GM12878 (cell line): Measurements from ENCODE around the gene RAD9A. TPM values are rescaled to one million over a fixed set of nuclear protein-coding genes. Genes with fewer than 3 reads are reported as not detected.

Source experiments
- ATAC-seq: fragments of 200-7000 bp; cut with Tn5 transposase; 3 replicates; pipeline ENCODE4 v1.9.1; 2020; ENCODE audit warnings: mild to moderate bottlenecking, moderate library complexity
- BruUV-seq: library from RNA; stranded (reverse); fragments of 400-500 nt; replicated peaks from 2 replicates; lab custom pipeline; 2021; lab: Mats Ljungman, UMichigan
- CTCF ChIA-PET: fragments of 300-600 bp; sonication (Branson Sonifier 250); formaldehyde crosslinking; extraction: SDS; loops from one replicate; lab custom pipeline; 2021; ENCODE audit warnings: inconsistent platforms; lab: Yijun Ruan, JAX
- POLR2A ChIA-PET: fragments of 350-600 bp; formaldehyde crosslinking; extraction: SDS; loops from one replicate; lab custom pipeline; 2021; ENCODE audit warnings: inconsistent platforms; lab: Charles Lee
- RAD21 ChIA-PET: fragments of 300-600 bp; sonication (Branson Sonifier 250); formaldehyde crosslinking; loops from one replicate; lab custom pipeline; 2023; ENCODE audit warnings: antibody characterized with exemption; ENCODE audit not compliant: unreplicated experiment; lab: Charles Lee
- SMC1A ChIA-PET: fragments of 300-600 bp; sonication (Branson Sonifier 250); formaldehyde crosslinking; loops from one replicate; lab custom pipeline; 2023; ENCODE audit not compliant: unreplicated experiment, uncharacterized antibody; lab: Charles Lee
- DNase-seq: peaks from one replicate; pipeline ENCODE4 v3.0.0-alpha.2; 2011; ENCODE audit warnings: low read depth, low spot score
- FAIRE-seq: peaks from 3 replicates; lab custom pipeline; 2011; peaks lifted over from hg19 to GRCh38; lab: Jason Lieb, UNC
- H2AFZ ChIP-seq: 2 replicates; pipeline ENCODE4 v1.6.0; 2011; ENCODE audit warnings: low read depth, low read length, control low read depth; ENCODE audit not compliant: control insufficient read depth
- H3K27ac ChIP-seq: 2 replicates; pipeline ENCODE4 v1.5.1; 2011; ENCODE audit warnings: control low read depth; ENCODE audit not compliant: control insufficient read depth, insufficient read depth
- H3K27me3 ChIP-seq, 2 experiments: replicated peaks in 1 of 2; 2 replicates each; pipeline versions ENCODE4 v1.6.0 to v1.6.1; 2011; ENCODE audit warnings: low read length in 1 of 2; ENCODE audit not compliant: control insufficient read depth in 2 of 2, insufficient read depth in 2 of 2
- H3K36me3 ChIP-seq, 2 experiments: 2 replicates each; pipeline ENCODE4 v1.5.1; 2011; ENCODE audit warnings: low read length in 1 of 2; ENCODE audit not compliant: control insufficient read depth in 2 of 2, insufficient read depth in 2 of 2
- H3K4me1 ChIP-seq: 2 replicates; pipeline ENCODE4 v1.6.1; 2011; ENCODE audit warnings: mild to moderate bottlenecking, low read length, moderate library complexity, mixed read lengths; ENCODE audit not compliant: control insufficient read depth, insufficient read depth
- H3K4me2 ChIP-seq: 2 replicates; pipeline ENCODE4 v1.6.0; 2011; ENCODE audit warnings: control low read depth; ENCODE audit not compliant: control insufficient read depth, insufficient read depth
- H3K4me3 ChIP-seq: fragments of 200-600 bp; sonication (generic); 2 replicates; pipeline ENCODE4 v1.5.1; 2016
- H3K79me2 ChIP-seq: 2 replicates; pipeline ENCODE4 v1.6.0; 2011; ENCODE audit warnings: low read length; ENCODE audit not compliant: control insufficient read depth, insufficient read depth
- H3K9ac ChIP-seq: 2 replicates; pipeline ENCODE4 v1.8.0; 2011; ENCODE audit warnings: low read length, control low read depth, mixed read lengths; ENCODE audit not compliant: control insufficient read depth, insufficient read depth
- H3K9me3 ChIP-seq: replicated peaks from 3 replicates; pipeline ENCODE4 v1.5.1; 2011; ENCODE audit warnings: mild to moderate bottlenecking, low read length; ENCODE audit not compliant: control insufficient read depth, insufficient read depth
- H4K20me1 ChIP-seq: 2 replicates; pipeline ENCODE4 v1.6.0; 2011; ENCODE audit not compliant: control insufficient read depth, insufficient read depth
- ATF7 ChIP-seq: fragments of 450-650 bp; IDR thresholded peaks from 2 replicates; pipeline ENCODE4 v1.6.1; 2016; ENCODE audit warnings: low read depth, mild to moderate bottlenecking
- CEBPZ ChIP-seq: fragments of 150-350 bp; IDR thresholded peaks from 2 replicates; pipeline ENCODE4 v1.6.1; 2016; ENCODE audit warnings: low read depth, low read length
- ELK1 ChIP-seq: IDR thresholded peaks from 2 replicates; pipeline ENCODE4 v1.6.1; 2012; ENCODE audit warnings: low read depth, low read length, improper control_type of control experiment
- IRF4 ChIP-seq: IDR thresholded peaks from 2 replicates; pipeline ENCODE4 v1.6.1; 2011; ENCODE audit warnings: low read depth, low read length
- IRF5 ChIP-seq: fragments of 450-650 bp; IDR thresholded peaks from 2 replicates; pipeline ENCODE4 v1.6.1; 2017; ENCODE audit warnings: borderline replicate concordance
- MYB ChIP-seq: fragments of 150-350 bp; IDR thresholded peaks from 2 replicates; pipeline ENCODE4 v1.6.1; 2014; ENCODE audit warnings: mild to moderate bottlenecking, low read depth, low read length, borderline replicate concordance
- NBN ChIP-seq: fragments of 450-650 bp; IDR thresholded peaks from 2 replicates; pipeline ENCODE4 v1.6.1; 2016
- RCOR1 ChIP-seq: conservative IDR thresholded peaks from 2 replicates; pipeline ENCODE4 v1.6.1; 2012; ENCODE audit warnings: low read depth, low read length, improper control_type of control experiment
- SIX5 ChIP-seq: IDR thresholded peaks from 2 replicates; pipeline ENCODE4 v1.6.1; 2011; ENCODE audit warnings: mild to moderate bottlenecking, low read depth, low read length, moderate library complexity; ENCODE audit not compliant: severe bottlenecking
- SMARCA5 ChIP-seq: fragments of 450-650 bp; IDR thresholded peaks from 2 replicates; pipeline ENCODE4 v1.6.1; 2017; ENCODE audit warnings: mild to moderate bottlenecking
- SP1 ChIP-seq: IDR thresholded peaks from one replicate; pipeline ENCODE4 v1.6.1; 2011; ENCODE audit warnings: low read depth, low read length
- STAT3 ChIP-seq: IDR thresholded peaks from 2 replicates; pipeline ENCODE4 v1.6.1; 2011; ENCODE audit warnings: low read depth, low read length, improper control_type of control experiment
- YBX1 ChIP-seq: fragments of 450-650 bp; IDR thresholded peaks from 2 replicates; pipeline ENCODE4 v1.6.1; 2016; ENCODE audit warnings: antibody characterized with exemption
- ZNF384 ChIP-seq: IDR thresholded peaks from 2 replicates; pipeline ENCODE4 v1.6.1; 2012; ENCODE audit warnings: low read depth, mild to moderate bottlenecking, low read length, improper control_type of control experiment, borderline replicate concordance
- WGBS: methylation state at CpG from one replicate; pipeline ENCODE4 v1.1.6; 2016; ENCODE audit warnings: low lambda C conversion rate; ENCODE audit not compliant: insufficient replicate concordance, insufficient coverage; ENCODE audit errors: missing lambda C conversion rate; 5-methylcytosine and 5-hydroxymethylcytosine counted together
- in situ Hi-C: fragments of 300-500 bp; cut with MboI; formaldehyde crosslinking; loops from 9 replicates; pipeline ENCODE4 v1.14.3; 2018; ENCODE audit warnings: mixed read lengths
- intact Hi-C: fragments of 100-400 bp; cut with micrococcal nuclease; formaldehyde crosslinking; loops from one replicate; pipeline ENCODE4 v1.14.2; 2022; ENCODE audit not compliant: unreplicated experiment
- polyA plus RNA-seq, 11 experiments: library from polyadenylated mRNA; depleted of rRNA in 4 of 11; unstranded in 6 of 11; stranded (reverse) in 5 of 11; fragments of >200 nt; fragmentation: Nextera tagmentation in 4 of 11; fragmentation: Illumina TruSeq in 1 of 11; extraction: Ambion mirVana in 4 of 11; extraction: Trizol in 1 of 11; gene quantifications; 1 replicate in 1 of 11; 2 replicates in 10 of 11; pipeline versions ENCODE4 v1.2.1 to v1.2.3, GENCODE V29; 2011 to 2016; ENCODE audit warnings: inconsistent platforms in 2 of 11, missing spikeins in 2 of 11, low read depth in 1 of 11
- total RNA-seq, 4 experiments: library from RNA; depleted of rRNA in 3 of 4; stranded (reverse); fragments of >200 nt in 3 of 4; fragmentation: Illumina TruSeq in 1 of 4; extraction: Trizol in 1 of 4; gene quantifications; 2 replicates each; pipeline versions ENCODE4 v1.2.1 to v1.2.3, GENCODE V29; 2013 to 2021

The RAD9A gene
- total and polyA plus RNA-seq, 10 of the 15 experiments (the other 5 are each of a cell fraction or from before 2014, with no cell fraction given): 1.1 to 36.2 (median 19.8) TPM

- Histone ChIP-seq H3K9me3 (no peaks in the 10 kb centered on the region), H3K27me3 (peaks cover 2 to 4% of the 10 kb centered on the region in 2 experiments; a peak in 3 of 4 replicates), H3K4me1 (peaks cover 14% of the 10 kb centered on the region), H3K4me3 (no peak overlapping the region), H3K9ac (no peak overlapping the region), H2AFZ (no peak overlapping the region), H4K20me1 (0 out of 2 replicates have a peak, but pooled peaks cover 3% of the 10 kb centered on the region), H3K36me3 (no peaks in the 10 kb centered on the region), H3K27ac (no peak overlapping the region), H3K79me2 (no peaks in the 10 kb centered on the region), H3K4me2 (no peak overlapping the region)
- intact Hi-C loops: no loop called here
- POLR2A ChIA-PET: interaction anchor here (8.4 kb wide), 1 partner anchor 21 kb away, joined by 183 read pairs; the partner anchor contains the start of gene POLD4
- FAIRE-seq (no peak), ATAC-seq (no peak), DNase-seq (no peak)
- RAD21 ChIA-PET: interaction anchor here (15.0 kb wide), 1 partner anchor 22 kb away, joined by 525 read pairs; the partner anchor contains the start of gene POLD4
- in situ Hi-C loops: no loop called here
- TF ChIP-seq RCOR1 (no peak), IRF5 (no peak), IRF4 (no peak), SIX5 (no peak), CEBPZ (no peak), ELK1 (no peak), SP1 (no peak), ATF7 (no peak), ZNF384 (no peak), MYB (no peak), STAT3 (no peak), NBN (no peak), SMARCA5 (no peak), YBX1 (no peak)
- CTCF ChIA-PET: interaction anchor here (0.7 to 25.5 kb wide), 3 partner anchors 14 to 33 kb away, joined by 3 to 1301 read pairs (median 390); partner anchors contain the start of genes CLCF1 and POLD4
- SMC1A ChIA-PET: interaction anchor here (21.3 kb wide), 1 partner anchor 19 kb away, joined by 646 read pairs; the partner anchor contains the start of gene POLD4
- no TSS peak for BruUV-seq
- WGBS: 92% methylated on average over 5 of the region's 15 CpGs
Observed at GRCh38 chr11:67375320-67376055, 16.3 kb upstream of the RAD9A start.
